Adrenal gland (tissue), 12 donors: ENCODE measurements around the gene RELCH. TPM values are rescaled to one million over a fixed set of nuclear protein-coding genes. Genes with fewer than 3 reads are reported as not detected.

Experiments
- DNase-seq, 7 donors: peaks; one replicate each; pipeline ENCODE4 v3.0.0-alpha.2; 2019 to 2020
- H3K27ac ChIP-seq, 5 donors: fragments of 200-600 bp; sonication (generic) in 4 of 5; 1 replicate in 3 of 5; 2 replicates in 2 of 5; pipeline versions ENCODE4 v1.5.1 to v1.8.0; 2016 to 2020; ENCODE audit warnings: mild to moderate bottlenecking in 1 of 5
- H3K27me3 ChIP-seq: fragments of 200-600 bp; 2 replicates; pipeline ENCODE4 v1.8.0; 2021
- H3K36me3 ChIP-seq, 2 donors: fragments of 200-600 bp; replicated peaks in 1 of 2; 1 replicate in 1 of 2; 2 replicates in 1 of 2; pipeline versions ENCODE4 v1.5.1 to v1.8.0; 2018 to 2022
- H3K4me1 ChIP-seq, 2 donors: fragments of 200-600 bp; replicated peaks in 1 of 2; 1 replicate in 1 of 2; 2 replicates in 1 of 2; pipeline versions ENCODE4 v1.5.1 to v1.8.0; 2018 to 2021
- H3K4me3 ChIP-seq, 4 donors: fragments of 200-600 bp; sonication (generic) in 3 of 4; one replicate each; pipeline ENCODE4 v1.5.1; 2016 to 2018
- H3K9me3 ChIP-seq, 3 donors: fragments of 200-600 bp; sonication (generic) in 1 of 3; replicated peaks in 1 of 3; 1 replicate in 2 of 3; 2 replicates in 1 of 3; pipeline versions ENCODE4 v1.5.1 to v1.8.0; 2016 to 2021
- POLR2A ChIP-seq, 2 donors: fragments of 450-650 bp; IDR thresholded peaks; one replicate each; pipeline ENCODE4 v1.6.1; 2017; ENCODE audit warnings: antibody characterized with exemption in 2 of 2, mild to moderate bottlenecking in 2 of 2, moderate library complexity in 1 of 2
- WGBS, 4 donors: extraction: QIAGEN DNeasy Blood & Tissue Kit in 2 of 4; methylation state at CpG; one replicate each; pipeline versions ENCODE4 v1.1.5 to v1.1.7; 2013 to 2017; 5-methylcytosine and 5-hydroxymethylcytosine counted together
- intact Hi-C, 2 donors: fragments of 100-400 bp; cut with DNase I; formaldehyde crosslinking; loops; one replicate each; pipeline versions ENCODE4 v1.14.1 to v1.15.0; 2022 to 2023
- polyA plus RNA-seq, 3 donors: library from polyadenylated mRNA; stranded (reverse); fragments of 200-250 nt in 2 of 3; fragments of 350-450 nt in 1 of 3; fragmentation: Illumina TruSeq in 1 of 3; extraction: RNeasy Lipid Tissue Mini Kit (QIAGEN cat#74804) in 1 of 3; gene quantifications; one replicate each; pipeline ENCODE4 v1.2.3, GENCODE V29; 2013 to 2014
- total RNA-seq, 9 donors: library from RNA; depleted of rRNA in 4 of 9; stranded (reverse); fragments of >200 nt in 4 of 9; fragments of 120-200 nt in 1 of 9; fragmentation: NEBNext Ultra II Directional in 1 of 9; extraction: Animal tissue kit (Norgen Biotek cat#: 25700) in 1 of 9; gene quantifications; one replicate each; pipeline versions ENCODE4 v1.1.0 to v1.2.4, GENCODE V29; 2013 to 2023
- TF ChIP-seq, protein P1 (sequence below), 6 experiments: fragments of 450-650 bp in 4 of 6; fragments of 200-600 bp in 2 of 6; sonication (generic) in 1 of 6; IDR thresholded peaks; 1 replicate in 5 of 6; 2 replicates in 1 of 6; pipeline versions ENCODE4 v1.5.1 to v1.8.0; 2016 to 2021; ENCODE audit warnings: antibody characterized with exemption in 6 of 6, mild to moderate bottlenecking in 2 of 6, moderate library complexity in 1 of 6
- donor health status: healthy with polysubstance abuse.
- donor health status: Bipolar disorder and iron deficiency.
- donor health status: DM: yes; HTN: yes; CAD: no.
- donor health status: DM: no; HTN: no; CAD: no.
- donor health status: DM: no; HTN: no; CAD: no.
- donor health status: DM: yes; HTN: yes; CAD: no.

The RELCH gene
- total and polyA plus RNA-seq, 12 donors, result 15.6 to 45.5 (median 26.2) TPM

- peak overlapping the region in 4 of 5 donors; percentile 11 to 42 (median 25) for H3K27ac ChIP-seq
- H3K4me1 ChIP-seq, result peaks cover 13 to 21% of the 10 kb centered on the region in 2 donors
- TF ChIP-seq POLR2A (IDR thresholded peaks at IDR 0.05), result no peak
- TF ChIP-seq, protein P1, sequence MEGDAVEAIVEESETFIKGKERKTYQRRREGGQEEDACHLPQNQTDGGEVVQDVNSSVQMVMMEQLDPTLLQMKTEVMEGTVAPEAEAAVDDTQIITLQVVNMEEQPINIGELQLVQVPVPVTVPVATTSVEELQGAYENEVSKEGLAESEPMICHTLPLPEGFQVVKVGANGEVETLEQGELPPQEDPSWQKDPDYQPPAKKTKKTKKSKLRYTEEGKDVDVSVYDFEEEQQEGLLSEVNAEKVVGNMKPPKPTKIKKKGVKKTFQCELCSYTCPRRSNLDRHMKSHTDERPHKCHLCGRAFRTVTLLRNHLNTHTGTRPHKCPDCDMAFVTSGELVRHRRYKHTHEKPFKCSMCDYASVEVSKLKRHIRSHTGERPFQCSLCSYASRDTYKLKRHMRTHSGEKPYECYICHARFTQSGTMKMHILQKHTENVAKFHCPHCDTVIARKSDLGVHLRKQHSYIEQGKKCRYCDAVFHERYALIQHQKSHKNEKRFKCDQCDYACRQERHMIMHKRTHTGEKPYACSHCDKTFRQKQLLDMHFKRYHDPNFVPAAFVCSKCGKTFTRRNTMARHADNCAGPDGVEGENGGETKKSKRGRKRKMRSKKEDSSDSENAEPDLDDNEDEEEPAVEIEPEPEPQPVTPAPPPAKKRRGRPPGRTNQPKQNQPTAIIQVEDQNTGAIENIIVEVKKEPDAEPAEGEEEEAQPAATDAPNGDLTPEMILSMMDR (IDR thresholded peaks at IDR 0.05), result no peak
- intact Hi-C loops, result no loop called here
- no peaks in the 10 kb centered on the region for H3K36me3 ChIP-seq
- peak in 1 of 7 donors; percentile 8 for DNase-seq
- 62 to 88% (median 75%) methylated on average over 2 of the region's 2 CpGs for whole genome bisulfite sequencing, 4 donors
- H3K4me3 ChIP-seq, result no peak overlapping the region
- H3K9me3 ChIP-seq, result no peaks in the 10 kb centered on the region
- no peaks in the 10 kb centered on the region for H3K27me3 ChIP-seq
Observed at GRCh38 chr18:62282188-62282629, 95.2 kb downstream of the RELCH start.

GRCh38 chr18:62284637-62285036 lies 97.6 kb downstream of the RELCH start:
- WGBS, 4 donors, result 74 to 83% (median 80%) methylated on average over 3 of the region's 3 CpGs
- intact Hi-C loops, result no loop called here

GRCh38 chr18:62285281-62285680 lies 98.2 kb downstream of the RELCH start:
- H3K36me3 ChIP-seq, result no peaks in the 10 kb centered on the region
- intact Hi-C loops, result no loop called here
- no peaks in the 10 kb centered on the region for H3K9me3 ChIP-seq
- no peak overlapping the region for H3K27ac ChIP-seq
- DNase-seq, result no peak
- peaks cover 13 to 21% of the 10 kb centered on the region in 2 donors for H3K4me1 ChIP-seq
- WGBS, 4 donors, result 94 to 97% (median 95%) methylated on average over 6 of the region's 6 CpGs
- H3K4me3 ChIP-seq, result no peak overlapping the region
- H3K27me3 ChIP-seq, result no peaks in the 10 kb centered on the region
- TF ChIP-seq, protein P1 (IDR thresholded peaks at IDR 0.05), result no peak
- TF ChIP-seq POLR2A (IDR thresholded peaks at IDR 0.05), result no peak

More at GRCh38 chr18:62284637-62285036, 97.6 kb downstream of the RELCH start:
- Histone ChIP-seq H3K27me3 (no peaks in the 10 kb centered on the region), H3K9me3 (no peaks in the 10 kb centered on the region), H3K4me3 (no peak overlapping the region), H3K36me3 (no peaks in the 10 kb centered on the region), H3K27ac (no peak overlapping the region), H3K4me1 (peaks cover 13 to 21% of the 10 kb centered on the region in 2 donors)
- no peak for DNase-seq
- TF ChIP-seq POLR2A (IDR thresholded peaks at IDR 0.05), result no peak

- WGBS, 4 donors, result 75 to 91% (median 85%) methylated on average over 2 of the region's 2 CpGs
- intact Hi-C loops, result no loop called here
- no peaks in the 10 kb centered on the region for H3K9me3 ChIP-seq
- H3K27ac ChIP-seq, result no peak overlapping the region
- H3K4me3 ChIP-seq, result no peak overlapping the region
- TF ChIP-seq, protein P1 (IDR thresholded peaks at IDR 0.05), result no peak
- no peak for TF ChIP-seq POLR2A (IDR thresholded peaks at IDR 0.05)
- H3K27me3 ChIP-seq, result no peaks in the 10 kb centered on the region
- DNase-seq, result no peak
- peaks cover 0 to 8% of the 10 kb centered on the region in 2 donors for H3K36me3 ChIP-seq
- H3K4me1 ChIP-seq, result no peaks in the 10 kb centered on the region
Observed at GRCh38 chr18:62287781-62288664, 101.0 kb downstream of the RELCH start.
